Measurements from ENCODE around the gene ARL2.
A peak's percentile ranks its signal among the peaks of the same experiment; 100 is the strongest.
"Not testable (repeated sequence)": the region's sequence is repeated elsewhere in the genome, so short reads cannot be mapped to it uniquely, and the experiment has no call there.

The ARL2 gene

DNA sequence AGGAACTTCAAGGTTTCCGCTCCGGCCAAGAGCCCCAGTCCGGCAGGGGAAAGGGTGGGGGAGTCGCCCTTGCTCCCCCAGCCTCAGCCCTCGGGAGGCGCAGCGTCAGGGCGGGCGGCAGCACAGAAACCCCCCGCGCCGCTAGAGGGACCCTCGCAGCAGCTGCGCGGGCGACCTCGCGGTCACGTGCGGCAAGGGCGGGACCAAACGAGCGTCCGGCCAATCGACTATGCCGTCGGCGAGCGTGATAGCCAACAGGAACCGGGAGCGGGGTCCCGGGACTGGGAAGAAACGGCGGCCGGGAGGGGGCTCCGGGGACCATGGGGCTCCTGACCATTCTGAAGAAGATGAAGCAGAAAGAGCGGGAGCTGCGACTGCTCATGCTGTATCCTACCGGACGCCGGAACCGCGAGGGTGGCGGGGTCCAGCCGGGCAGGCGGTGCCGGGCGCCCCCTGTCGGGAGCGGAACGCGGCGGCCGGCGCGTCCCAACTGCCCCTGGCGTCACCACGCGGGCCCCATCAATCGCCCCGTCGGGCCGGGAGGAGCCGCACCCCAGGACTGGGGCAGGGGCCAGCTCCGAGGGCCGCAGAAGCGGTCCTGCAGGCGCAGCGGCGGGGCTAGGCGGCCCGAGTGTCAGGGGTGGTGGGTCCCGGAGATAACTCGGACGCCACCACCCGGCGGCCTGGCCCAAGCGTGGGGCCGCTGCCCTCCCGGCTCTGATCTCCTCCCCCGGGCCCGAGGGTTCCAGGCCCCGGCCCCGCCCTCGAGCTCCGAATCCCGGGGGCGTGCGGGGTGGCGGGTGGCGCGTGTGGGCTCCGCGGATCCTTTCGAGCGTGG is at the start of gene ARL2:
Gene ARL2, plus strand, starts transcription at position 273 of the 838 bp plus-strand sequence. Its CDS starts 48 bp downstream, at position 321.
- DNase-seq (ENCODE audit: low read depth), result peak; percentile 74

DNA sequence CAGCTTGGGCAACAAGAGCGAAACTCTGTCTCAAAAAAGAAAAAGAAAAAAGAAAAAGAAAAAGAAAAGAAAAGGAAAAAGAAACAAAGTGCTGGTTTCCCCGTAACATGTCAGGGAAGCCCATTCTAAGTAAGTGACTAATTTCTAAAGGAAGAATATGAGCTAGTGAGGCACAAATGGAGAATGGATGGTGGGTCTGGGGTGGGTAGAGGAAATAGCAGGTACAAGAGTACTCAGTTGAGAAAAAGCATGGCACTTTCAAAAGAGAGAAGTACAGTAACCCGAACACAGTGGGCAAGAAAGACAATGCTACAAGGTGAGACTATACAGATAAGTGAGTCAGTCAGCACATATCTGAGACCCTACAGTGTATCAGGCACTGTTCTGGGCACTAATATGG is 46.6 kb upstream of the ARL2 start:
- no peak for DNase-seq (ENCODE audit: low read depth)

DNA sequence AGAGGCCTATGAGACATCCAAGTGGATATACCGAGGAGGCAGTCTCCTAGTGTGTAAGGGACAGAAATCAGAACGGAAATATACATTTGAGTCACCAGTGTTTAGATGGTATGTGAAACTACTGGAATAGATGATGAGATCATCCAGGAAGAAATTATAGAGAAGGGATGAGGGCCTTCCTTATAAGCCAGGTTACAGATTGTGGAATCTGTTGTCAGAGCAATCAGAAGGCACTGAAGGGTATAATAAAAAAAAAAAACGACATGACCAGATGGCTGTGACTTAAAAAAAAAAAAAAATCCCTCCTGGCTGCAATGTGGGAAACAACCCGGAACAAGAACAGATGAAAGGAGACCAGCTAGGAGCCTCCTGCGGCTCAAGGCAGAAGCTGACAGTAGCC is 44.8 kb upstream of the ARL2 start:
- peak; percentile 5 for DNase-seq (ENCODE audit: low read depth)

DNA sequence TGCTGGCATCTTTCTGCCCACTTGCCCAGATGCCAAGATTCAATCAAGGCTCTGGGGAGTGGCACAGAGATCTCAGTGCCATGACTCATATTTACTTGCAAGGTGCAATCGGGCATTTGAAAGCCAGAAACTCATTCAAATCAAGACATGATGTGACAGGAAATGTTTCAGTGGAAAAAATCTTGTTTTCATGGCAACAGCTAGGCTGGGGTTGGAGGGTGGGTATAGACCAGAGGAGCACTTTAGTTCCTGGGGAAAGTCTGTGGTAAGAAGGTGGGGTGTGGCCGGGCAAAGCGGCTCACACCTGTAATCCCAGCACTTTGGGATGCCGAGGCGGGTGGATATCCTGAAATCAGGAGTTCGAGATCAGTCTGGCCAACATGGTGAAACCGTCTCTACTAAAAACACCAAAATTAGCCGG is 43.2 kb upstream of the ARL2 start:
- DNase-seq (ENCODE audit: low read depth), result no peak

DNA sequence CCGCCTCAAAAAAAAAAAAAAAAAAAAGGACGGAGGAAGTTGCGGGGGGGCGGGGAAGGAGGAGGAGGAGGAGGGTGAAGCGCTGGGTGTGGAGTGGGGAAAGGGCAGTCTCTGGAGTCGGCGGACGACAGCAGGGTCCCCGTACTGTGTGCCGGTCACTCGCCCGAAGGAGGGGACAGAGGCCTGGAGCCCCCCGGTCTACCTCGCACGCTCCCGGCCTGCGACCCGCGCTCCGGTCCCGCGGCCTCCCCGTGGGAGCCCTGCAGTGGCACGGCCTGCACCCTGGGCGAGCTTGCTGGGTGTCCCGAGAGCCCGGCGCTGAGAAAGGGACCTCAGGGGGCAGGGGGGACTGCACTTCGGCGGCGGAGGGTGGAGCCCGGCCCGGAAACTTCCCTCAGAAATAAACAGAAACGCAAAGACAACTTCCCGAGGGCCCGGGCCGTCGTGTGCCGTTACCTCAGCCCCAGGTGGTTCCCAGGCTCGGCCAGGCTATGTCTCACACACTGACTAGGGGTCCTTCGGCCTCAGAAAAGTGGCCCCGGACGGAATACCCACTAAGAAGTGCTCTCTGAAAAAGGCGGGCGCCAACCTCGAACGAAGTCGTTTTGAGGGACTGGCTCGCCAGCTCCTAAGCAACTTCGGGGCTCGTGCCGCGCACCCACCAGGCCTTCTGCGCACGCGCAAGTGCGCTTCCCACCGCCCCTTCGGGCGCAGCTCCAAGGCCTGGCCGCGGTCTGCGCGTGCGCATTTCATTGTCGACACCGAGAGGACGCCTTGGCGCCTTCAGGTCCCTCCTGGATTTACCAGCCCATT is 42.3 kb upstream of the ARL2 start, which contains the start of gene MAJIN:
Gene MAJIN, minus strand, starts transcription at position 688 of the 813 bp plus-strand sequence. CDS start 12,703 bp downstream, outside the sequence.
- no peak for DNase-seq (ENCODE audit: low read depth)

DNA sequence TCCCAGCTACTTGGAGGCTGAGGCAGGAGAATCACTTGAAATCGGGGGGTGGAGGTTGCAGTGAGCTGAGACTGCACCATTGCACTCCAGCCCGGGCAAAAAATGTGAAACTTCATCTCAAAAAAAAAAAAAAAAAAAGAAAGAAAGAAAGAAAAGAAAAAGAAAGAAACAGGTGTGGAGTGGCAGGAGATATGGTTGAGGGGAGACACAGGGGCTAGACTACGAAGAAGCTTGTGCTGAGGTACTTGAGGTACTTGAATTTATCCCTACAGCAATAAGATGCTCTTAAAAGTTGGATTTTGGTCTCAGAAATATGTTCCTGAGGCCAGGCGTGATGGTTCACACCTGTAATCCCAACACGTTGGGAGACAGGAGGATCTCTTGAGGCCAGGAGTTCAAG is 39.8 kb upstream of the ARL2 start:
- no peak for DNase-seq (ENCODE audit: low read depth)

DNA sequence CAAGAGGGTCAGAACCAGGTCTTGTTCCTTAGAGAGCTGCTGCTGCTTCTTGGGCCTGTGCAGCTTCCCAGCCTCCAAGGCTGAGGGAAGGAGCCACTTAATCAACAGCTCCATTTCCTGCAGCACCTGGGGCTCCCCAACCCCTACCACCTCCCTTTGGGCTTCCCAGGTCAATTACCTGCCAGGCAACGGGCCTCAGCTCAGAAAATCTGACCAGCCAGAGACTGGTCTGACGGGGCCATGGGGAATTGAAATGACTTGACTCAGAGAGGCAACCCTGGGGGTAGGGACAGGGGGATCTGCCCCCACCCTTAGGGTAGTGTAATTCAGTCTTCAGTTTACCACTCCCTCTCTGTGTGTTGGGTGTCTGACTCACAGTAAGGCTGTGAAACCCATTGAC is 37.3 kb upstream of the ARL2 start:
- DNase-seq (ENCODE audit: low read depth), result no peak

DNA sequence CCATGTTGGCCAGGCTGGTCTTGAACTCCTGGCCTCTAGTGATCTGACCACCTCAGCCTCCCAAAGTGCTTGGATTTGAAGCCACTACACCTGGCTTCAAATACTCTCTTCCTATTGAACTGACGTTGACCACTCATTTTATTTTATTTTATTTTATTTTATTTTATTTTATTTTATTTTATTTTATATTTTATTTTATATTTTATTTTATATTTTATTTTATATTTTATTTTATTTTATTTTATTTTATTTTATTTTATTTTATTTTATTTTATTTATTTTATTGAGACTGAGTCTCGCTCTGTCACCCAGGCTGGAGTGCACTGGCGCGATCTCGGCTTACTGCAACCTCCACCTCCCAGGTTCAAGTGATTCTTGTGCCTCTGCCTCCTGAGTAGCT is 30.6 kb upstream of the ARL2 start:
- DNase-seq (ENCODE audit: low read depth), result not testable (repeated sequence)

DNA sequence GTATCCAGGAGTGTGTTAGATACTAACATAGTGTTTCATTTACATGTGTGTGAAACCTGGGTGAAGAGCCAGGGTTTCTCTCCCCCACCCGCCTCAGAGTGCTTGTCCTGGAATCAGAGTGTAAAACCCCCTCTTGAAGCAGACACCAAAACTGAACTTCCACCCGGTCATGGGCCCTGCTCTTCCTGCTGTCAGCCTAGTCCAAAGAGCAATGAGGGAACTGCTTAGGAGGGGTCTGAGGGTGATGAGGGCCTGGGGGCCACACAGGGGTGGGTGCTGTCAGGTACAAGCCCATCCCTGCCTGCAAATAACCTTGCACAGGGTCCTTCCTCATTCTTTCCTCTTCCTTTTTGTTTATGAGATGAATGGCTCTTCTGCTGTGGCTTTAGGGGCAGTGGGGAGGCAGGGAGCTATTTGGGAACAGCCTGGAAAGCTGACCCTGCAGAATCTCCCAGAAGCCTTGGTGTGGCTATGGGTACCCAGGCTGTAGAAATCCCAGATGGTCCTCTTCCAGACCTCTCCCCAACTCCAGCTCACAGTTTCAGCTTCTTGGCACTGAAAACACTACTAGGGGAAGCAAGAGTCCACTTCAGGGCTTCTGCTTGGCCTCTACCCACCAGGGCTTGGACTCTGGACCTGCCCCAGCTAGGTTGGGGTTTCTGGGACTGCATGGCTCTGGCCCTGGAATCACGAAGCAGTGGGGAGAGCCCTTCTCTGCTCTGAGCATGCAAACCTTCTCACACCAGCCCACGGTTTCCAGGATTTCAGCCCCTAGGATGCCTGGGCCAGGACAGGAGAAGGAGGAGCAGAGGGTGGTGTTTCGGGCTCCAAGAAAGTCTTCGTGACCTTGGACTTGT is 25.7 kb upstream of the ARL2 start:
- DNase-seq (ENCODE audit: low read depth), result no peak

DNA sequence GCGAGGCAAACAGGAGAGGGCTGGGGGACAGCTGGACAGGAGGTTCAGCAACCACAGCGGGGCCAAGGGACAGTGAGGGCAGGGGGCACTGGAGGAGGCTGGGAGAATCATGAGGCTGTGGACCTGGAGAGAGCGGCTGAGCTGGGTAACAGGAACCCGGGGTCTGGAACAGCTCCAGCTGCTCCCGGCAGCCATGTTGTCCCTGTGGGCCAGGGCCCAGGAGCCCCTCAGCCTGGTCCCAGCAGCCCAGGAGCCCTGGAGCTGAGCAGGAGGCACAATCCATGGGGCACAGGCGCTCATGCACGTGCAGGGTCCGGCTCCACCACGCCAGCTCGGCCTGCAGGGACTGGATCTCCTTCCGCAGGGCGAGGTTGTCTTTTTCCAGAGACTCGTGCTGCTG is 24.5 kb upstream of the ARL2 start:
- DNase-seq (ENCODE audit: low read depth), result no peak

DNA sequence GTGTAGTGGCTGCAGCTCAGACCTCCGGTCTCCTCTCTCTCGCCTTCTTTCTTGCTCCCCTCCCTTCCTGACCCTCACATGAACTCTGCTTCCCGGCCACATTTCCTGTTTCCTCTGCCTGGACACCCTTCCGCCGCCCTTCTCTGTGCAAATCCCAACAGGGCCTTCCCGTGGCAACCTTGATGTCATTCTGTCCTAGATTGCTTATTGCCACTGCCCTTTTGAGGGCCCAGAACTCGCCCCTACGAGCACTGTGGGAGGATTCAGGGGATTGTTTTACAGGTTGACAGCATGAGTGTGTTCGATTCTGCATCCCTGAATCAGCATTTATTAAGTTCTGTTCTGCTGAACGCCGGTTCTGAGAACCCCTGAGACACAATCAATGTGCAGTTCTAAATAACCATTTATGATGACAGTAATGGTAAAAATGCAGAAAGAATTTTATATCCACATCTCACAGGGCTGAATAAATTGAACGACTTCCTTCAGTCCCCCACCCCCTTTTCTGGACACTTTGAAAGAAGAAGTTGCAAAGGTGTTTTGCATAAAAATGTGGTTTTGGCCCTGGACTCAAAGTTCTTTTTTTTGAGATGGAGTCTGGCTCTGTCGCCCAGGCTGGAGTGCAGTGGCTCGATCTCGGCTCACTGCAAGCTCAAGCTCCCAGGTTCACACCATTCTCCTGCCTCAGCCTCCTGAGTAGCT is 23.6 kb upstream of the ARL2 start:
- DNase-seq (ENCODE audit: low read depth), result no peak

DNA sequence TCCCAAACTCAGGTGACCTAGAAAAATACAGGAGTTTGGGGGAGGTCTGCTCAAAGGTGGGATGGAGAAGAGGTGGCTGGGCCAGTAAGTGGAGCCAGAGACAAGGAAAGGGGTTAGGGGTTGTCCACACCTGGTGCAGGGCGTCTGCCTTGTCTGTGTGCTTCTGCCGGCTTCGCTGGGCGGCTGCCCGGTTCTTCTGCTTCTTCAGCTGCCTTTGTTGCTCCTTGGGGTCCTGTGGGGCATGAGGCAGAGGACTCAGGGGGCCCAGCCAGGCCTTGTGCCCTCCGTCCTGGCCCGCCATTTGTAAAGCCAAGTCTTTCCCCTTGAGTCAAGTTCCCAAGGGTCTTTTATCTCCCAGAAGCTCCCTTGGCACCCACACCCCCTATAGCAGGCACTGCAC is 19.6 kb upstream of the ARL2 start:
- no peak for DNase-seq (ENCODE audit: low read depth)

DNA sequence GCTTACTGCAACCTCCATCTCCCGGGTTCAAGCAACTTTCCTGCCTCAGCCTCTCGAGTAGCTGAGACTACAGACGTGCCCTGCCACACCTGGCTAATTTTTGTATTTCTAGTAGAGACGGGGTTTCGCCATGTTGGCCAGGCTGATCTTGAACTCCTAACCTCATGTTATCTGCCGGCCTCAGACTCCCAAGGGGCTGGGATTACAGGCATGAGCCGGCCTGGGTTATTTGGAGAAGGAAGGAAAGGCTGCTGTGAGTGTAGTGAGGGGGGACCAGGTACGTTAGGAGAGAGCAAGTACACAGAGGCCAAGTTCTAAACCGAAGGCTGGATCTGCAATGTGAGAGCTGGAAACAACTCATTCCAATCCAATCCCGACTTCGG is 17.6 kb upstream of the ARL2 start:
- no peak for DNase-seq (ENCODE audit: low read depth)

DNA sequence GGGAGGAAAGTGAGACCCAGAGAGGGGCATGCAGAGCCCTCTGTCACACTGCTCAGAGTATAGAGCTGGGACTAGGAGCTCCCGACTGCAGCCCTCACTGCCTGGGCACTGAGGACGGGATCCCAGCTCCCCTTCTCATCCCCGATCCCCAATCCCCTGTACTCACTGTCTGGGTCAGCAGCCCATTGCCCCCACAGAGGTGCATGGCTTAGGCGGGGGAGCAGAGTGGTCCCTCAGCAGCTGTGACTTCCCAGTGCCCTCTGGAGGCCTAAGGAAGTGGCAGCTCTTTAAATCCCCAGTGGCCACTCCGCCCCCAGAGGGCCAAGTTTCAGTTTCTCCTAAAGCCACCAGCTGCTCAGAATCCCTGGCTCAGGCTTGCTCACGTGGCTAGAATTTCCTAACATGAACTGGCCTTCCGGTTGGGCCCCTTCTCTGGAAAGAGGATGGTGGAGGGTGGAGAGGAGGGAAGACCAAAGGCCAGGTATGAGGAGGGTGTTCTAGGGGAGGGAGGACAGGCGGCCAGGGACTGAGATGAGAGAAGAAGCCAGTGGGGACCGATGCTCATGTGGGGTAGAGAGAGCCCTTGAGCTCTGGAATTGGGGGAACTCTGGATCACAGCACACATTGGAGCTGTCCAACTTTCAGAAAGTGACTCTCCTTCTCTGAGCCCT is 17.1 kb upstream of the ARL2 start, which contains the start of gene BATF2:
Gene BATF2, minus strand, starts transcription at position 262 of the 671 bp plus-strand sequence. Its CDS starts 57 bp downstream, at position 205.
- peak; percentile 63 for DNase-seq (ENCODE audit: low read depth)

DNA sequence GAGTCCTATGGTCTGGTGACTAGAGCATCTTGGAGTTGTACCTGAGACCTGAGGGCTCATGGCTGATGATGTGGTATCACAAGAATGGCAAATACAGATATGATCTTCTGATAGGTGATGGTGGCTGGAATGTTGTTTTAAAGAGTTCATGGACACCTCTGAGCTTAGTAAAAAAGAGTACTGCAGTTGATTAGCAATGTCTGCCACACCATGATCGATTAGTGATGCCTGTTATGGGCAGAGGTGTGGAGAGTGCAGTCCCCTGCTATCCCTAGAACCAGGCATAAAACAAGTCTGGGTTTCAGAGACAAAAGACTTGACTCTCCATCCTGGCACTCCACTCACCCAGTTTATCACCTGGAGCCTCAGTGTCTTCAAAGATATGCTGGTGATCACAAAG is 15.8 kb upstream of the ARL2 start:
- DNase-seq (ENCODE audit: low read depth), result no peak

DNA sequence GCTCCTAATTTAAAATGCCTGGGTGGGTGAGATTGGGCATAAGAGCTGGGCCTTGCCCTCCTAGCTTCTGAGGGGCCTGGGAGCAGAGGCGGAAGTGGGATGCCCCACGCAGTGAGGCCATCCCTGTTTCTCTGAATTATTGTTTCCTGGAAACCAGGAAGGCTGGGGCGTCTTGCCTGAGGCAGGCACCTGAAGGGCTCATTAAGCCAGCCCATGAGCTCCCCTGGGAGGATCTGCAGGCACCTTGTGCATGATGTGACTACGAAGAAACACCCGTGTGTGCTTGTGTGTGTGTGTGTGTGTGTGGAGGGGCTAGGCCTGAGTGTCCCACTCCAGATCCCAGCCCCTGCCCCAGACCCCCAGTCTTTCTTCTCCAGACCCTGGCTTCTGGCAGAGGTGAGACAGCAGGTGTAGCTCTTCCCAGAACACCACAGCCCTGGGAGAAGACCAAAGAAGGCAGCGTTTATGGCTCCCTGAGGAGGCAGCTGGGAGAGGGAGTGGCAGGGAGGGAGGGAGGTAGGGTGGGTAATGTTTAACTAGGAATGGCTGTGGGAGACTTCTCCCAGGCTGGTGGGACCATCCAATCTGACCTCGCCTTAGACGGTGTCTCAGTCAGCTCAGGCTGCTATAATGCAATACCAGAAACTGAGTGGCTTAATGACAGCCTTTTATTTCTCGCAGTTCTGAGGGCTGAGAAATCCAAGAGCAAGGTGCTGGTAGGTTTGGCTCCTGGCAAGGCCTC is 15.1 kb upstream of the ARL2 start:
- no peak for DNase-seq (ENCODE audit: low read depth)

DNA sequence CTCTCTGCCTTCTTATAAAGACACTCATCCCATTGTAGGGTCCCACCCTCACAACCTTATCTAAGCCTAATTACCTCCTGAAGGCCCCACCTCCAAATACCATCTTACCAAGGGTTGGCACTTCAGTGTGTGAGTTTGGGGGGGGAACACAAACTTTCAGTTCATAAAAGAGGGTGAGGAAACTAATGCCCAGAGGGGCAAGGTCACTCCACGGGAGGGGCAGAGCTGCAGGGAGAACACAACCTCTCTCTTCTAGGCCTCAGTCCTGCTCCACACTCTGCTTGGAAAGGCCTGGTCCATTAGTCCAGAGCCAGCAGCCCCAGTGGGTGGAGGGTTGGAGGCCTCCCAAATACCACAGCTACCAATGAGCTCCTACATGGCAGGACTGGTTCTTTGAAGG is 14.5 kb upstream of the ARL2 start:
- no peak for DNase-seq (ENCODE audit: low read depth)

DNA sequence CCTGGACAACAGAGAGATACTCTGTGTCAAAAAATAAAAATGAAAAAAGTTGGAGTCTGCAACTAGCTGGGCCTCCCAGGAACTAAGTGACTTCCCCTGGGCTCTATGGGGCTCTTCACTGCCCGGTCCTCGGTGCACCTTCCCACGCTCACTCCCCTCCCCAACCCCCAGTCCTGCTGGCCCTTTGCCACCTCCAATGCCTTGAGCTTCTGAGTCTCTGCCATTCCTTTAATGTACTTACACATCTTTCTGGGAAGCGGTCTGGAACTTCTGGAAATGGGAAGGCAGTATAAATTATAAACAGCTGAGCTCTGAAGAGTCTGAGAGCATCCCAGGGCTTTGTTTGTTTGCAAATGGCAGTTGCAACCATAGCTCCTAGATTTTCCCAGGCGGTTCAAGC is 11.3 kb upstream of the ARL2 start:
- DNase-seq (ENCODE audit: low read depth), result no peak

DNA sequence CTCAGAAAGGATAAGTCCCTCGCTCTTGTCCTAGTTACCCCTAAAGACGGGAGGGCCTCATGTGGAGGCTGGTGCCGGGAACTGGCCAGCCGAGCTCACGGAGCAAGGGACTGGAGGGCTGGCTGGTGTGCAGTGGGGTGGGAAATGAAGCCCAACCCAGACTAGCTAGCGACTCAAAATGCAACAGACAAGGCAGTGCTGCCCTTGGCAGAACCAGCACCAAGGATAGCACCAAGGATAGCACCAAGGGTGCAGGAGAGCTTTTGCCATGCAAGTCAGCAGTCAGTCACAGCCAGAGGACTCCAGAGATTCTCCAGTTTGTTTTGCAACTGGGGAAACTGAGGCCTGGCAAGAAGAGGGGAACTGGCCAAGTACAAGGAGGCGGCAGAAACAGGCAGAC is 10.7 kb upstream of the ARL2 start:
- peak; percentile 17 for DNase-seq (ENCODE audit: low read depth)

DNA sequence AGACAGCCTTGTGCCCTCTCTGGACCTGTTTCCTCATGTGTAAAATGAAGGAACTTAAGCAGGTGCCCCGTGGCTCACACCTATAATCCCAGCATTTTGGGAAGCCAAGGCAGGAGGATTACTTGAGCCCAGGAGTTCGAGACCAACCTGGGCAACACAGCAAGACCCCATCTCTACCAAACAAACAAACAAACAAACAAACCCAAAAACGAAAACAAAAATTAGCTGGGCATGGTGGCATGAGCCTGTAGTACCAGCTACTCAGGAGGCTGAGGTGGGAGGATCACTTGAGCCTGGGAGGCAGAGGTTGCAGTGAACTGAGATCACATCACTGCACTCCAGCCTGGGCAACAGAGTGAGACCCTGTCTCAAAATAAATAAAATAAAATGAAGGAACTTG is 10.0 kb upstream of the ARL2 start:
- not testable (repeated sequence) for DNase-seq (ENCODE audit: low read depth)

All from GM04504 (cell line).